ENCODE measurements around the gene ELAVL3.
"Not testable (repeated sequence)": the region's sequence is repeated elsewhere in the genome, so short reads cannot be mapped to it uniquely, and the experiment has no call there.

The ELAVL3 gene

GRCh38 chr19:11418549-11419506 is 62.0 kb downstream of the ELAVL3 start, which contains the start of gene RGL3:
Gene RGL3, minus strand, starts transcription at chr19:11419314. Its CDS starts 36 bp downstream, at chr19:11419278.
- TF ChIP-seq CTCF (IDR thresholded peaks at IDR 0.05; ENCODE audit: low read depth, low read length), result no peak
- no peak for DNase-seq (ENCODE audit: extremely low read depth, low read depth)

- DNase-seq (ENCODE audit: extremely low read depth, low read depth), result no peak
Observed at GRCh38 chr19:11418094-11418548, 62.7 kb downstream of the ELAVL3 start.

GRCh38 chr19:11416346-11417052 is 64.3 kb downstream of the ELAVL3 start:
- DNase-seq (ENCODE audit: extremely low read depth, low read depth), result no peak
- TF ChIP-seq CTCF (IDR thresholded peaks at IDR 0.05; ENCODE audit: low read depth, low read length), result no peak

More at GRCh38 chr19:11418094-11418548, 62.7 kb downstream of the ELAVL3 start:
- TF ChIP-seq CTCF (IDR thresholded peaks at IDR 0.05; ENCODE audit: low read depth, low read length), result no peak

GRCh38 chr19:11414544-11414943 is 66.3 kb downstream of the ELAVL3 start:
- TF ChIP-seq CTCF (IDR thresholded peaks at IDR 0.05; ENCODE audit: low read depth, low read length), result no peak
- DNase-seq (ENCODE audit: extremely low read depth, low read depth), result no peak

GRCh38 chr19:11410682-11411081 is 70.2 kb downstream of the ELAVL3 start:
- no peak for TF ChIP-seq CTCF (IDR thresholded peaks at IDR 0.05; ENCODE audit: low read depth, low read length)
- DNase-seq (ENCODE audit: extremely low read depth, low read depth), result no peak

GRCh38 chr19:11408591-11408990 is 72.3 kb downstream of the ELAVL3 start:
- no peak for TF ChIP-seq CTCF (IDR thresholded peaks at IDR 0.05; ENCODE audit: low read depth, low read length)

GRCh38 chr19:11406703-11407236 is 74.1 kb downstream of the ELAVL3 start:
- DNase-seq (ENCODE audit: extremely low read depth, low read depth), result not testable (repeated sequence)

More at GRCh38 chr19:11408591-11408990, 72.3 kb downstream of the ELAVL3 start:
- no peak for DNase-seq (ENCODE audit: extremely low read depth, low read depth)

All from AG09319 (cell line).